Mesenchymal stem cell (in vitro differentiated cells and primary cell): ENCODE data around the gene TSHZ1.

Experiments
- DNase-seq: peaks from one replicate; pipeline ENCODE4 v3.0.0-alpha.2; 2013
- H2AFZ ChIP-seq: one replicate; pipeline ENCODE4 v1.6.1; 2013; ENCODE audit warnings: low read depth, mild to moderate bottlenecking, control low read depth, inconsistent platforms, low read length, moderate library complexity
- H2AK5ac ChIP-seq: 2 replicates; pipeline ENCODE4 v1.6.1; 2013; ENCODE audit warnings: low read length, moderate library complexity, mild to moderate bottlenecking, inconsistent platforms; ENCODE audit not compliant: severe bottlenecking
- H2BK120ac ChIP-seq: one replicate; pipeline ENCODE4 v1.6.1; 2013; ENCODE audit warnings: low read depth, mild to moderate bottlenecking, inconsistent platforms, low read length, moderate library complexity
- H2BK12ac ChIP-seq, 2 experiments: one replicate each; pipeline ENCODE4 v1.6.1; 2013; ENCODE audit warnings: inconsistent platforms in 2 of 2, low read length in 2 of 2, mild to moderate bottlenecking in 2 of 2, moderate library complexity in 2 of 2, control low read depth in 1 of 2
- H2BK15ac ChIP-seq: one replicate; pipeline ENCODE4 v1.6.1; 2013; ENCODE audit warnings: mild to moderate bottlenecking, low read depth, inconsistent platforms; ENCODE audit not compliant: poor library complexity, severe bottlenecking
- H2BK5ac ChIP-seq: 2 replicates; pipeline ENCODE4 v1.6.1; 2013; ENCODE audit warnings: low read depth, mild to moderate bottlenecking, low read length, control low read depth, inconsistent platforms; ENCODE audit not compliant: poor library complexity, severe bottlenecking
- H3K14ac ChIP-seq, 2 experiments: one replicate each; pipeline ENCODE4 v1.6.1; 2013; ENCODE audit warnings: inconsistent platforms in 2 of 2, low read length in 2 of 2, control low read depth in 1 of 2, mild to moderate bottlenecking in 1 of 2, moderate library complexity in 1 of 2
- H3K18ac ChIP-seq, 2 experiments: one replicate each; pipeline ENCODE4 v1.6.1; 2013; ENCODE audit warnings: inconsistent platforms in 2 of 2, low read length in 2 of 2, control low read depth in 1 of 2, low read depth in 1 of 2, mild to moderate bottlenecking in 1 of 2
- H3K23ac ChIP-seq, 2 experiments: one replicate each; pipeline ENCODE4 v1.6.1; 2013; ENCODE audit warnings: inconsistent platforms in 2 of 2, low read length in 2 of 2, mild to moderate bottlenecking in 2 of 2, moderate library complexity in 2 of 2, control low read depth in 1 of 2
- H3K27ac ChIP-seq: 2 replicates; pipeline ENCODE4 v1.5.1; 2013; ENCODE audit warnings: mild to moderate bottlenecking, moderate library complexity, low read length, control low read depth, inconsistent platforms; ENCODE audit not compliant: poor library complexity, severe bottlenecking
- H3K27me3 ChIP-seq, 2 experiments: 2 replicates each; pipeline versions ENCODE4 v1.6.1 to v1.7.0; 2013; ENCODE audit warnings: low read length in 2 of 2, mild to moderate bottlenecking in 2 of 2, moderate library complexity in 2 of 2, control low read depth in 1 of 2, inconsistent platforms in 1 of 2; ENCODE audit not compliant: control insufficient read depth in 1 of 2, insufficient read depth in 1 of 2
- H3K36me3 ChIP-seq, 2 experiments: 2 replicates each; pipeline versions ENCODE4 v1.6.1 to v1.7.0; 2013; ENCODE audit warnings: low read length in 2 of 2, control low read depth in 1 of 2, inconsistent platforms in 1 of 2, low read depth in 1 of 2, mild to moderate bottlenecking in 1 of 2; ENCODE audit not compliant: insufficient read depth in 2 of 2, control insufficient read depth in 1 of 2
- H3K4ac ChIP-seq, 2 experiments: one replicate each; pipeline ENCODE4 v1.6.1; 2013; ENCODE audit warnings: inconsistent platforms in 2 of 2, low read length in 2 of 2, mild to moderate bottlenecking in 2 of 2, moderate library complexity in 2 of 2, control low read depth in 1 of 2, low read depth in 1 of 2
- H3K4me1 ChIP-seq: 2 replicates; pipeline ENCODE4 v1.6.1; 2013; ENCODE audit warnings: low read depth, low read length, control low read depth; ENCODE audit not compliant: control insufficient read depth, insufficient read depth
- H3K4me2 ChIP-seq: 2 replicates; pipeline ENCODE4 v1.6.1; 2013; ENCODE audit warnings: low read length, mild to moderate bottlenecking, inconsistent platforms; ENCODE audit not compliant: poor library complexity, severe bottlenecking
- H3K4me3 ChIP-seq, 2 experiments: 2 replicates each; pipeline versions ENCODE4 v1.5.1 to v1.7.0; 2013; ENCODE audit warnings: low read length in 2 of 2, mild to moderate bottlenecking in 2 of 2, control low read depth in 1 of 2, low read depth in 1 of 2; ENCODE audit not compliant: insufficient read depth in 1 of 2
- H3K79me1 ChIP-seq: replicated peaks from 2 replicates; pipeline ENCODE4 v1.6.1; 2013; ENCODE audit warnings: mild to moderate bottlenecking, control low read depth, low read length, inconsistent platforms; ENCODE audit not compliant: poor library complexity, severe bottlenecking
- H3K9ac ChIP-seq: 2 replicates; pipeline ENCODE4 v1.7.0; 2013; ENCODE audit warnings: mild to moderate bottlenecking, low read length, moderate library complexity
- H3K9me3 ChIP-seq: 2 replicates; pipeline ENCODE4 v1.7.0; 2013; ENCODE audit warnings: mild to moderate bottlenecking, low read length; ENCODE audit not compliant: control insufficient read depth
- H4K8ac ChIP-seq: one replicate; pipeline ENCODE4 v1.6.1; 2013; ENCODE audit warnings: inconsistent platforms, mild to moderate bottlenecking, low read length, moderate library complexity
- H4K91ac ChIP-seq: one replicate; pipeline ENCODE4 v1.6.1; 2013; ENCODE audit warnings: mild to moderate bottlenecking, low read length, inconsistent platforms
- WGBS: methylation state at CpG from one replicate; pipeline ENCODE4 v1.1.7; 2013; ENCODE audit warnings: mixed read lengths; 5-methylcytosine and 5-hydroxymethylcytosine counted together

Gene TSHZ1

GRCh38 chr18:75209129-75209950, 1.3 kb upstream of the TSHZ1 start, which contains the start of gene PTGR3:
TSS of gene PTGR3 (minus strand) at chr18:75209139. CDS start at chr18:75209058, 81 bp downstream.
- Histone ChIP-seq H2AFZ (peak within 1 kb of the TSS; percentile 52), H3K9ac (peak within 1 kb of the TSS; percentile 90), H3K4me1 (peaks cover 26% of the 10 kb centered on the region), H4K8ac (peak within 1 kb of the TSS; percentile 93), H3K23ac (peak within 1 kb of the TSS in 1 of 2 experiments; percentile 94), H3K36me3 (no peaks in the 10 kb centered on the region), H3K14ac (peak within 1 kb of the TSS in 1 of 2 experiments; percentile 98), H2BK12ac (peak within 1 kb of the TSS in 1 of 2 experiments; percentile 83), H2BK120ac (peak within 1 kb of the TSS; percentile 97), H3K27ac (peak within 1 kb of the TSS; percentile 76), H3K4ac (peak within 1 kb of the TSS; percentile 66 to 89), H2BK5ac (no peak within 1 kb of the TSS), H3K79me1 (peaks cover 21% of the 10 kb centered on the region), H3K27me3 (peaks cover 0 to 38% of the 10 kb centered on the region in 2 experiments), H3K9me3 (no peaks in the 10 kb centered on the region), H2BK15ac (peak within 1 kb of the TSS; percentile 93), H2AK5ac (no peak within 1 kb of the TSS), H4K91ac (peak within 1 kb of the TSS; percentile 84), H3K18ac (peak within 1 kb of the TSS; percentile 84 to 97), H3K4me2 (peak within 1 kb of the TSS; percentile 84), H3K4me3 (peak within 1 kb of the TSS; percentile 90 to 95)
- under 1% methylated on average over 32 of the region's 88 CpGs for WGBS
- peak; percentile 75 for DNase-seq

GRCh38 chr18:75209951-75210258, 692 bp upstream of the TSHZ1 start:
- Histone ChIP-seq H3K9me3 (no peaks in the 10 kb centered on the region), H3K9ac (peak overlapping the region; percentile 90), H2BK12ac (no peak overlapping the region), H4K91ac (no peak overlapping the region), H2BK5ac (no peak overlapping the region), H3K36me3 (no peaks in the 10 kb centered on the region), H3K4me3 (peak overlapping the region in 1 of 2 experiments; percentile 95), H3K23ac (no peak overlapping the region), H3K14ac (no peak overlapping the region), H3K18ac (peak overlapping the region; percentile 49 to 84), H2BK120ac (no peak overlapping the region), H3K27ac (peak overlapping the region; percentile 57), H4K8ac (no peak overlapping the region), H3K27me3 (peaks cover 0 to 35% of the 10 kb centered on the region in 2 experiments), H2AFZ (peak overlapping the region; percentile 36), H2AK5ac (no peak overlapping the region), H3K79me1 (peaks cover 18% of the 10 kb centered on the region), H3K4me2 (peak overlapping the region; percentile 84), H2BK15ac (no peak overlapping the region), H3K4me1 (peaks cover 21% of the 10 kb centered on the region), H3K4ac (peak overlapping the region in 1 of 2 experiments; percentile 26)
- WGBS = 2% methylated on average over 4 of the region's 8 CpGs
- no peak for DNase-seq

GRCh38 chr18:75211002-75211621, 515 bp downstream of the TSHZ1 start:
- H3K4me3 ChIP-seq = peak overlapping the region; percentile 82 to 95
- peak overlapping the region in 1 of 2 experiments; percentile 50 for H2BK12ac ChIP-seq
- H3K27me3 ChIP-seq = peaks cover 0 to 23% of the 10 kb centered on the region in 2 experiments
- no peak for DNase-seq
- peak overlapping the region; percentile 96 for H2AFZ ChIP-seq
- peak overlapping the region; percentile 90 for H3K9ac ChIP-seq
- peak overlapping the region; percentile 50 for H4K8ac ChIP-seq
- H3K4me2 ChIP-seq = peak overlapping the region; percentile 73
- H2BK15ac ChIP-seq = peak overlapping the region; percentile 66
- under 1% methylated on average over 27 of the region's 64 CpGs for WGBS
- peak overlapping the region in 1 of 2 experiments; percentile 34 for H3K18ac ChIP-seq
- H2BK5ac ChIP-seq = no peak overlapping the region
- peaks cover 17% of the 10 kb centered on the region for H3K79me1 ChIP-seq
- no peak overlapping the region for H3K23ac ChIP-seq
- H3K14ac ChIP-seq = peak overlapping the region in 1 of 2 experiments; percentile 65
- H2BK120ac ChIP-seq = no peak overlapping the region
- H3K27ac ChIP-seq = no peak overlapping the region
- no peaks in the 10 kb centered on the region for H3K9me3 ChIP-seq
- no peaks in the 10 kb centered on the region for H3K36me3 ChIP-seq
- no peak overlapping the region for H4K91ac ChIP-seq
- peaks cover 18% of the 10 kb centered on the region for H3K4me1 ChIP-seq
- no peak overlapping the region for H2AK5ac ChIP-seq
- peak overlapping the region in 1 of 2 experiments; percentile 67 for H3K4ac ChIP-seq

- peaks cover 0 to 18% of the 10 kb centered on the region in 2 experiments for H3K27me3 ChIP-seq
- H3K9ac ChIP-seq = peak overlapping the region; percentile 55
- H2AFZ ChIP-seq = peak overlapping the region; percentile 46
- H4K91ac ChIP-seq = peak overlapping the region; percentile 71
- no peak overlapping the region for H2BK15ac ChIP-seq
- WGBS = 1% methylated on average over 11 of the region's 66 CpGs
- no peak overlapping the region for H3K23ac ChIP-seq
- H3K9me3 ChIP-seq = no peaks in the 10 kb centered on the region
- peaks cover 16% of the 10 kb centered on the region for H3K79me1 ChIP-seq
- H3K4me1 ChIP-seq = peaks cover 18% of the 10 kb centered on the region
- peak overlapping the region; percentile 71 for H3K18ac ChIP-seq
- peak overlapping the region; percentile 97 for H3K4me2 ChIP-seq
- no peaks in the 10 kb centered on the region for H3K36me3 ChIP-seq
- peak overlapping the region; percentile 48 for H4K8ac ChIP-seq
- H3K4ac ChIP-seq = no peak overlapping the region
- peak overlapping the region; percentile 11 for H2BK120ac ChIP-seq
- DNase-seq = no peak
- peak overlapping the region in 1 of 2 experiments; percentile 59 for H2BK12ac ChIP-seq
- no peak overlapping the region for H2AK5ac ChIP-seq
- no peak overlapping the region for H3K27ac ChIP-seq
- peak overlapping the region; percentile 78 to 82 for H3K4me3 ChIP-seq
- H2BK5ac ChIP-seq = no peak overlapping the region
- peak overlapping the region in 1 of 2 experiments; percentile 73 for H3K14ac ChIP-seq
These were observed 992 bp downstream of the TSHZ1 start for GRCh38 chr18:75211626-75211952.
